Lower leg skin (tissue), 3 donors: ENCODE data around the gene NUP214.

Experiments
- POLR2A ChIP-seq, 2 donors: fragments of 450-650 bp; IDR thresholded peaks; one replicate each; pipeline ENCODE4 v1.6.1; 2016 to 2017; ENCODE audit warnings: antibody characterized with exemption in 2 of 2, mild to moderate bottlenecking in 1 of 2, moderate library complexity in 1 of 2
- TF ChIP-seq, protein P1 (sequence below), 3 donors: fragments of 450-650 bp; IDR thresholded peaks; one replicate each; pipeline ENCODE4 v1.5.1; 2016; ENCODE audit warnings: antibody characterized with exemption in 3 of 3, mild to moderate bottlenecking in 3 of 3, moderate library complexity in 2 of 3

DNA sequence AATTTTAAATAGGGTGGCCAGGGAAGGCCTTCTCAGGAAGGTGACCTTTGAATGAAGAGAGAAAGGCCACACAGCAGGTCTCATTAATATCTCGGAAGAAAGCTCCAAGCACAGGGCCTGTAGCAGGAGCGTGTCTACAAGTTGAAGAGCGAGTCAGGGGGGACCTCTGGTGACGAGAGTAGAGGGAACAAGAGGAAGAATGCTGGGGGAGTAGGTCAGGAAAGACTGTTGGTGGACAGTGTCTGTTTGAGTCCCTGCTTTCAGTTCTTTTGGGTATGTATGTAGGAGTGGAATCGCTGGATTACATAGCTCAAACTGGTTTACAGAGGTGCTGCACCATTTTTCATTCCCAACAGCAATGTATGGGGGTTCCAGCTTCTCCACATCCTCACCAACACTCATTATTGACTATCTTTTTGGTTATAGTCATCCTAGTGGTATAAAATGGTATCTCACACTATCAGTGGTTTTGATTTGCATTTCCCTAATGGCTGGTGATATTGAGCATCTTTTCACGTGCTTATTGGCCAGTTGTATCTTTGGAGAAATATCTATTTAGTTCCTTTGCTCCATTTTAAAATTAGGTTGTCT, 55.8 kb downstream of the NUP214 start:
- TF ChIP-seq, protein P1, sequence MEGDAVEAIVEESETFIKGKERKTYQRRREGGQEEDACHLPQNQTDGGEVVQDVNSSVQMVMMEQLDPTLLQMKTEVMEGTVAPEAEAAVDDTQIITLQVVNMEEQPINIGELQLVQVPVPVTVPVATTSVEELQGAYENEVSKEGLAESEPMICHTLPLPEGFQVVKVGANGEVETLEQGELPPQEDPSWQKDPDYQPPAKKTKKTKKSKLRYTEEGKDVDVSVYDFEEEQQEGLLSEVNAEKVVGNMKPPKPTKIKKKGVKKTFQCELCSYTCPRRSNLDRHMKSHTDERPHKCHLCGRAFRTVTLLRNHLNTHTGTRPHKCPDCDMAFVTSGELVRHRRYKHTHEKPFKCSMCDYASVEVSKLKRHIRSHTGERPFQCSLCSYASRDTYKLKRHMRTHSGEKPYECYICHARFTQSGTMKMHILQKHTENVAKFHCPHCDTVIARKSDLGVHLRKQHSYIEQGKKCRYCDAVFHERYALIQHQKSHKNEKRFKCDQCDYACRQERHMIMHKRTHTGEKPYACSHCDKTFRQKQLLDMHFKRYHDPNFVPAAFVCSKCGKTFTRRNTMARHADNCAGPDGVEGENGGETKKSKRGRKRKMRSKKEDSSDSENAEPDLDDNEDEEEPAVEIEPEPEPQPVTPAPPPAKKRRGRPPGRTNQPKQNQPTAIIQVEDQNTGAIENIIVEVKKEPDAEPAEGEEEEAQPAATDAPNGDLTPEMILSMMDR (IDR thresholded peaks at IDR 0.05): no peak
- no peak for TF ChIP-seq POLR2A (IDR thresholded peaks at IDR 0.05)
